Stomach (tissue), 4 donors: ENCODE results near the gene NEK6.

Experiments used
- CTCF ChIP-seq, 7 experiments: fragments of 450-650 bp in 4 of 7; fragments of 200-600 bp in 3 of 7; sonication (generic) in 3 of 7; IDR thresholded peaks; one replicate each; pipeline ENCODE4 v1.5.1; 2016 to 2019; ENCODE audit warnings: antibody characterized with exemption in 7 of 7, control low read depth in 2 of 7, mild to moderate bottlenecking in 1 of 7
- POLR2A ChIP-seq, 4 donors: fragments of 450-650 bp; IDR thresholded peaks; one replicate each; pipeline ENCODE4 v1.6.1; 2016; ENCODE audit warnings: antibody characterized with exemption in 4 of 4, control low read depth in 2 of 4, mild to moderate bottlenecking in 1 of 4, moderate library complexity in 1 of 4

- TF ChIP-seq CTCF (IDR thresholded peaks at IDR 0.05), result no peak
- no peak for TF ChIP-seq POLR2A (IDR thresholded peaks at IDR 0.05)
Observed at GRCh38 chr9:124257844-124258606, at the start of gene NEK6.
